GM21447 (cell line): ENCODE measurements around the gene DMBX1.

Source experiments
- ATAC-seq: cut with Tn5 transposase; IDR thresholded peaks from one replicate; pipeline ENCODE4 v1.9.1; 2021; ENCODE audit not compliant: unreplicated experiment

DMBX1 gene

DNA sequence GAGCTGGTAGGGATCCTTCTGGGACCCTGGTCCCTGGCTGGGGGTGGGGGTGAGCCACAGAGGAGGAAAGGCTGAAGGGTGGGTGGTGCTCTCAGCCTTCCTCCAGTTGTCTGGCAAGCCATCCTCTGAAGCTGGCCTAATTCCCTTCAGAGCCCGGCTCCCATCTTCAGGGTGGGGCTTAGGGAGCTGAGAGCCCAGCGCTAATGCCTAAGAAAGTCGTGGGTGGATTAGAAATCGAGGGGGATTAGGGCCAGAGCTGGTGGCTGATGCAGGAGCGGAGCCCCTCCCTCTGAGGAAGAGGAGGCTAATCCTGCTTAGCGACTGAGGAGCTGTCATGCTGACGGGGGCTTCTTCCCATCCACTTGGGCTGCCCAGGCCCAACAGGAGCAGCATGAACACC, 30.8 kb upstream of the DMBX1 start:
- no peak for ATAC-seq

DNA sequence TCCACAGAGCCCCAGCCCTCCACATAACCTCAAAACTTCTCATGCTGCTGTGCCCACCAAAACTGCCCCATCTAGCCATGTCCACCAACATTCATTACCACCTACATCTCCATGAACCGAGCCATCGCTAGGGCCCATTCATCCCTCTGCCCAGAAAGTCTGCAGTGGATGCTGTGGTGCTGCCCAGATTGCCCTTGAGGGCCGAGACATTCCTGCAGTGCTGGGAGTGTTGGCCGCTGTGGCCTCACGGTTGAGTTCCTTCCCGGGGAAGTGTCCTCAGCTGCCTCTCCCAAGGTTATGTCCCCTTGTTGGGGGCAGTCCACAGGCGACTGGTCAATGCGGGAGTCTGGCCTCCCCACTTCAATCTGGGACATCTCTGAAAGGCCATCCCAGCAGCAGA, 30.3 kb upstream of the DMBX1 start:
- ATAC-seq: no peak

DNA sequence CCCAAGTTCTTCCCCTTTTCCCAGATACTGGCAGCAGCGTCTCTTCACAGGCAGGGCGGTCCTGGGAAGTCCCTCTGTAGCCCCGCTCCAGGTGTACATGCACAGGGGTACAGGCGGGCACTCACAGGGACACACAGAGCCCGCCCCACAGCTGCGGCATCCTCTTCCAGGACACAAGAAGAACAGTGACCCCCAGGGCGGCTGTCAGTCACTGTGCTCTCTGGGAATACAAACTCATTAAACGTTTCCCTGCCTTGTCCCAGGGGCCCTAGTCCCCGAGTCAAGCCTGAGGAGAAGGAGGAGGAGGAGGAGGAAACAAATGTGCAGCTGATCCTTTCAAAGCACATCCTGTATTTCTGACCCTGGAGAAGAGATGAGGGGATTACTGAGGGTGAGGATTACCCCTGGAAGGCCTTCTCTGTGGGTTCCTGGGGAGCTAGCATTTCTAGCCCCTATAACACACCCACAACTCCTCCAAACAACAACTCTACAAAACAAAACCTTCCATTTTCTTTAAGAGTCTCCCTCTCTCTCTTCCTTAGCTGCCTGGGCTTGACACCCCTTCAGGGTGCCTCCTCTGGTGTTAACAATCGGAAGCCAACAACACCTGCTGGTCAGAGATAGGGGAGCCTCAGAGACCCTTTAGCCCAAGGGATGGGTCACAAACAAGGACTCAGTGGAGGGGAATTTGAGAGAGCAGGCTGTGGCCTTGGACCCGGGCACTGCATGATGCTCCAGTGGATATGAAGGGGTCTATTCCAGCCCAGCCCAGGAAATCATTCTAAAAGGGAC, 28.4 kb upstream of the DMBX1 start:
- ATAC-seq: no peak

DNA sequence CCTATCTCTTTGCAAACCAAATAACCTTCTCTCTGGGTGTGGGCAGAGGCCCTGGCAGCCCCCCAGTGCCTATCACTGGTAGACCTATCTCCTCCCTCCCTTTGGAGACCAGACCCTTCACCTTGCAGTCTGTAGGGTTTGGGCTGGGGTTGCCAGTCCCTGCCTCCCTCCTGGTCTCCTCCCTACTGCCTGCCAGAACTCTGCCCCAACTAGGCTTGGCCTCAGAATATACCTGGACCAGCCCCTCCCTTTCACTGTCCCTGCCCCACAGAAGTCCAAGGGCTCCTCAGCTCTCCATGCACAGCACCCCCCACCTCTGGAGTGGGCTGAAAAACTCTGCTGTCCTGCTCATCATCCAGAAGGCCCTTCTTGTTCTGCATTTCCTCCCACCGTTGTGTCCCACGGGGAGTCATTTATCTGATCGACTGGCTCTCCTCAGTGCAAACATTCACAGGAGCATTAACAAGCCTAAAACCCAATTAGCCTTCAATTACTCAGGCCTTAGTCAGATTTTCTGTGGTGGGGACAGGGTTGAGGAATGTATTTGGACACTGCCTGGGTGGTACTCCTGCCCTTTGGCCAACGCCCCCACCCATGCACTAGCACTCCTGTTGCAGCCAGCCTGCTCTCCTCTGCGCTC, 27.7 kb upstream of the DMBX1 start:
- ATAC-seq: no peak

DNA sequence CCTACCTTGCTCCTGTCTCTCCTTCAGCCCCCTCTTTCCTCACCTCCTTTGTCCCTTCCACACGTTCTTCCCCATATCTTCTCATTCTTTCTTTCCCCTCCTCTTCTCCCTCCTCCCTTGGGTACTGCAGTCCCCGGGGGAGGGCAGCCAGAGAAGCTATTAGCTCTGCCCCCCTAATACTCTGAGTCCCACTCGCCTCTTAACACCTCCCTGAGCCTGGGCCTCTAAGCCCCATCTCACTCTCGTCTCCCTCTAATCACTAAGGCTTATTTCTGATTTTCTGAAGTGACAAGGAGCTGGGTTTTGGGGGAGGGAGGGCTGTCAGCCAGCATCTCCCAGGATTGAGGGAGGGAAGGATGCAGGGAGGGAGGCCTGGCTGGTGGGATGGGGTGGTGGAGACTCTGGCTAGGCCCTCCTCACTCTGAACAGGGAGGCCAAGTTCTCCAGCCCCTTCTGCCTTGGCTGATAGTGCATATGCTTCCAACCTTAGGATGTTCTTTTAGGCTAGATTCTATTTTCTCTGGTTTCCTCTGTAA, 25.6 kb upstream of the DMBX1 start:
- ATAC-seq: no peak

DNA sequence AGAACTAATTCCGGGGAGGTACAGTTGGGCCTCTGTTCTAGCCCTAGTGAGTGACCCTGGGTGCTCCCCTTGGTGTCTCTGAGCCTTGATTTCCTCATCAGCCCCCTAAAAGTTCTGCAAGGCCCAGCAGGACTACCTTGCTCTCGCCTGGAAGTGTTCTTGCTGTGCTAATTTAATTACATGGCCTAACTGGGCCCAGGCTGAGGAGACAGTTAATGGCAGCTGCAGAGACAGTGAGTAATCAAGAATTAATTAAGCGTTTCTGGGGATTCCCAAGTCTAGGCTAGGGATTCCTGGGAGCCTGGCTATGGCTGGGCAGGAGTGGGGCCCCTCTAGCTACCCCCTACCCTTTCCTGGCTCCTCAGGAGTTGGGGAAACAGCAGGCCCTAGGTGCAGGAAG, 24.7 kb upstream of the DMBX1 start:
- no peak for ATAC-seq

DNA sequence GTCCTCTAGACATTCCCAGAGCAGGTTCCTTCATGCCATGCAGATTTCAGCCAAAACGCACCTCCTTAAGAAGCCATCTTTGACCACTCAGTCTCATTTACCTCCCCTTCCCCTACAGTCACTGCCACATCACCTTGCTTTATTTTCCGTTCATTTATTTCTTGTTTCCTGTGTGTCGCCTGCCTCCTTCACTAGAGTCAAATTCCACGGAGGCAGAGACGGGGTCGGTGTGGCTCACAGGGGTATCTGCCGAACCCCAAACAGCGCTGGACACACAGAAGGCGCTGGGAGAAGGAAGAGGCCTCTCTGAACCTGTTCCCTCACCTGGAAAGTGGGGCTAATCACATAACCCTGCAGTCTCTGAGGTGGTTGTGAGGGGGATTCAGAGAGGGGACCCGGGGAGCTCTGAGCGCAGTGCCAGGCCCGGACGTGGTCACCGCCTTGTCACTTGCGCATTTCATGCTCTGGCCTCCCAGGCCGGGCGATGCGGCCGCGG, 23.6 kb upstream of the DMBX1 start:
- ATAC-seq: no peak

DNA sequence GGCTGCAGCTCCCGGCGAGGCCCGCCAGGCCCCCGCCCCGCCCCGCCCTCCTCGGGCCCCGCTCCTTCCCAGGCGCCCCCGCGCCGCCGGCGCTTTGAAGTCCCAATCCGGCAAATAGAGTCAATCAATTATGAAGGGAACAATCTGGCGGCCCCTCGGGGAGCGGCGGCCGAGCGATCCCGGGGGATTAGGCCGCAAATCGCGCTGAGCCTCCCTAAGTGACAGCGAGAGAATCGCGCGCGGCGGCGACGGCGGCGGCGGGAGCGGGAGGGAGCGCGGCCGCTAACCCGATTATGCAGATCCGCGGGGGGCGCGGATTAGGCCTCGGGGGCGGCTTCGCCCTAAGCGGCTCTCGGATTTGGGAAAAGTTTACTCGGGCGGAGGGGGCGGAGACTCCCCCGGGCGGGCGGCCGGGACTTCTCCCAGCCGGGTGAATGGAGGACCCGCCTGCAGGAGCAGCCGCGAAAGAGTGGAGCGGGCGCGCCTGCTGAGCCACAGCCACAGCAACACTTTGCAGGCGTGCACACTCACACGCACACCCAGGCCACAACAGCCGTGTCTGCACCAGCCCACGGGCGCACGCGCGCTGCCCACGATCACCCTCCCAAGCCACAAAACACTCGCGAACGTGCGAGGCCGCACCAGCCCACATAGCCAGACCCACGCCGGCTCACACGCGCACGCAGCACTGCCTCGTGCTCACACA, 23.0 kb upstream of the DMBX1 start:
- ATAC-seq: no peak

DNA sequence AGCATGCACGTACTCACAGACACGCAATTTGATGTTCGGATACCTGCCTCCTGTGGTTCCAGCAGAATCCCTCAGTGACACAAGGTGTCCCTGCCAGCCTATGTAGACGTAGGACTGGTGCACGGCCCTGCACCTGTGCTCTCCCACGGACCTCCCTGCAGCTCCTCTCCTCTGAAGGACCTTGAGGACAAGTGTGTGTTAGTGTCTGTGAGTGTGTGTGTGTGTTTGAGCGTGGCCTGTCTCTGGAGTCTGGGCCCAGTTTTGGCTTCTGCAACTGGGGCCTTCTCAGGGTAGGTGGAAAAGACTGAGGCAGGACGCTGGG, 22.5 kb upstream of the DMBX1 start:
- ATAC-seq: no peak

DNA sequence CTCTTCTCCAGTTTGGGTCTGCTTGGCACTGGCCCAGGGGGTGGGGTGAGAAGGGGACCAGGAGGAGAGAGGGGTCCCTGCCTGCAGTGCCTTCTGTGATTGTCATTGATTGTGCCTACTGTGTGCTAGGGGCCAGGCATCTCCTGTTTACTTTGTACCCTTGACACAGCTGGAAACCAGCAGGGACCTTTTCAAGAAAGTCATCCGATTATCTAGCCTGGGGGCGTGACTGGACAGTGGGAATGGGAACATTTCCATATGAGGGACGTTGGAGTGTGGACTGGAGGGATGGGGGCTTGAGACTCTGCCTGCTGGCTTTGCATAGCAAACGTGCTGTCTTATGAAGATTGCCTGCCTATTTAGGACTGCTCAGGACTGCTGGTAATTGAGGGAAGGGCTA, 19.8 kb upstream of the DMBX1 start:
- no peak for ATAC-seq

DNA sequence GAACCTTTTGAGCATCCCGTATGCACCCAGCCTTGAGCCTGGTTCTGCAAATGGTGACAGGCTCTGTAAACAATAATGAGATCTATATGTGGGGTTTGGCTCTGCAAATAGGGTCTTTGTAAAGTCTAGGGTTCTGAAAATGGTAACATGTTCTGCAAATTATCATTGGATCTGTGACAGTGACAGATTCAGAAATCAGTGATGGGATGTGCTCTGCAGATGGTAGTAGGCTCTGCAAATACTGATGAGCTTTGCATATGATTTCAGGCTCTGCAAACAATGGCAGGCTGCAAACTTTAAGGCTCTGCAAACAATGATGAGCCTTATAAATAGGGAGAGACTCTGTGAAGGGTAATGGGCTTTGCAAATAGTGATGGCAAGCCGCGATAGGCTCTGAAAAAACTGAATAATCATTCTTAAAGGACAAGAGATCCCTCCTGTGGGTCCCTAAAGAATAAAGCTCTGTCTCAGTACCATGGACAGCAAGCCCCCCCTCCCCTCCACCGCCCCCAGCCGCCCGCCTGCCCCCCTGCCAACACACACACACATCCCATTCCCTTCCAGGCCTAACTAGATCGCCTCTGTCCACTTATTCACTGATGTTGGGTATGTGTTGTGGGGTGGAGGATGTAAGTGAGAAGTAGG, 17.7 kb upstream of the DMBX1 start:
- ATAC-seq: no peak

DNA sequence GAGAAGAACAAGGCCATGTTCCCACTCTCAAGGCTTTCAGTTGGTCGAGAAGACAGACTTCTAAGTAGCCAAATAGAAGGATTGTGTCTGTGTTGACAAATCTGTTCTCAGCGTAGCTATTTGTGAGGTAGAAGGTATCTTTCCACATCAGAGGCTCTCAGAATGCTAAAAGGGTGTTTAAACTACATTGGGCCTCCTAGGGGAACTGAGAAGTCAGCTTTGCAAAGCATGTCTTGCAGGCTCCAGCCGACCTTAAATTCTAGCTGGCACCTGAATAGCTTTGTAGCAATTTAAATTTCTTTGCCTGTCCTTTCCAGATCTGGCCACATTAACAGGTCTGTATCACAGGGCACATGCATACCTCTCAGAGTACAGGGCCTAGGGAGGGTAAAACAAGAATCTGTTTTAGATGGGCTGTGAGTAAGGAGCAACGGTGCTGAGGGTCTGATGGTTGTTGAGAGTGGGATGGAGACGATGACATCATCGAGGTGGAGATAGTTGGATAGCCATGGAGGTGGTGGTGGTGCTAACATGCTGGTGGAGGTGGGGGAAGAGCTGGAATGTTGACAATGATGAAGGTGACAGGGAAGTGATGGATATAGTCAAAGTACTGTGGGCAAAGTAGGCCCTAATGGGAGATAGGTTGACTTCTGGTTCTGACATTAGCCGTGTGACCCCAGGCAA, 17.0 kb upstream of the DMBX1 start:
- ATAC-seq: no peak

DNA sequence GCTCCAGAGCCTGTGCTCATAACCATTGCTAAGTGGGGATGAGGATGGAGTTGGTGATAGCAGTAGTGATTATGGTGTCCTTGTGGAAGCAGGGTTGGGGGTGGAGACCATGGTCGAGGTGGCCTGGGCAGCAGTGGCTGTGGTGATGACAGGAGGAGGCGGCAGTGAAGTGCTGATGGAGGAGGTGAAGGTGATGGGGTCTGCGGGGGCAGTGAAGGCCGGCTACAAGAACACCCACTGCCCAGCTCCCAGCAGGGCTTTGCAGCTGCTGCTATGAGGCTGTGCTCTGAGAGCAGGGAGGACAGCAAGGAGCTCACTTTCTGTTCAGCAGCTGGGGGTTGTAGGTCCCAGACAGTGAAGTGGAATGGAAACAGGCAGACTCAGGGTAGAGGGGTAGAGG, 15.6 kb upstream of the DMBX1 start:
- no peak for ATAC-seq

DNA sequence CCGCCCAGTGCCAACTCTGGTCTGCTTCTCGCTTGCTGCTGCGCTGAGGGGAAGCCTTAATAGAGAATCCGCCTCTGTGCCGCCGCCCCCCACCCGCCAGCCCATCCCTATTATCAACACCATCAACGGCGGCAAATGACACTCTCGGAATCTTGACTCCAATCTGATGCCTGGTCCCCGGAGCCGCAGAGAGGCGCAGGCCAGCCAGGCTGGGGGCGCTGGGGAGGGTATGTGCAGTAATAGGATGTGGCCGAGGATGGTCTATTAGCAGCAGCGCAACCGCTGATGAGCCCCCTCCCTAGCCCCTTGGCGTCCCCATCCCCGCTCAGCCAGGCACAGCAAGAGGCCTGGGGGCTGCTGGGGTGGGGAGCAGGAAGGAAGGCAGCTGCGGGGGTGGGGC, 15.1 kb upstream of the DMBX1 start:
- ATAC-seq: no peak

DNA sequence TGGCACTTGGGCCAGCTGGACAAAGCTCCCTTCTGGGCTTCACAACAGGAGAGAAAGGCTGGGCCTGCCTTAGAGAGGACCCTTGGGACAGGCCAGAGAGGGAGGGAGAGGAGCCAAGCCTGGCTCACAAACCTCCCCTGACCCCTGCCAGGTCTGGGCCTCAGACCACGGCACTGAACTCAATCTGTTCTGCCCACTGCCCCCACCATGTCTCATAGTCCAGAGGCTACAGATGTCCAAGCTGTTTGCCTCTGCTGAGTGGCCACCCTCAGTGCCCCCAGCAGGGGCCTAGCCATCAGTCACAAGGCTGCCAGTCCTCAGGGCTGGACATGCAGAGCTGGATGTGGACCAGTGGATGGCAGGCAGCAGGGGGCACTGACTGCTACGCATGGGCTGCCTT, 13.0 kb upstream of the DMBX1 start:
- no peak for ATAC-seq

DNA sequence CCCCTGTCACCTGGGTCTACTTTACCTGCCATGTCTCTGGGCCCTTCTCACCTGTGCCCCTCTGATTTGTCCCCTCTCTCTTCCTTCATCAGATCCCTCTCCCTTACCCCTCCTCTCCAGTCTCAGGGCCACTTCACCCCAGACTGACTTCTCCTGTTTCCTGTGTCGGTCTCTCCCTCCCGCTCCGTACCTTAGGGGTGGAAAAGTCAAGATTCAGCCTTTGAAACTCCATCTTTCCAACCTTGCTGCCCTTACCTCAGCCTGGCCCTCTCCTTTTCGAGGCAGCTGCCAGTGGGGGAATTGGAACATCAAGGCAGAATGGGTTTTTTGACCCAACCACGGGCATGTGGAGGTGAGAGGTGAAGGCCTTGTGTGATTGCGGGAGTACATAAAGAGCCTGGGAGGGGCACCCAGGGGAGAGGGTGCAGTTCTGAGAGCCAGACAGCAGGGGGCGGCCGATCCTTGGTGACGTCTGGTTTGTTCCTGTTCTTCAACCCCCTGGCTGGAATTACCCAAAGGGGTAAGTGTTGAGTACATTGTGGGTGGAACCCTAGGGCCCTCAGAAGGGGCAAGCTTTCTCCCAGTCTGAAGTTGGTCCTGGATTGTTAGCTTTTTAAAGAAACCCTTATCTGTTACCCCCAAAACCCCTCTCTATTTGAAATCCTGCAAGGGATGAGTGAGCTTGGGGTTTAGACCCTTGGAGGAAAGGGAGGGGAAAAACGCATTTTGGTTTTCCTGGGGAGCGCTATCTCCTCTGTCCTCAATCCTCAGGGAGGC, 12.3 kb upstream of the DMBX1 start:
- no peak for ATAC-seq

DNA sequence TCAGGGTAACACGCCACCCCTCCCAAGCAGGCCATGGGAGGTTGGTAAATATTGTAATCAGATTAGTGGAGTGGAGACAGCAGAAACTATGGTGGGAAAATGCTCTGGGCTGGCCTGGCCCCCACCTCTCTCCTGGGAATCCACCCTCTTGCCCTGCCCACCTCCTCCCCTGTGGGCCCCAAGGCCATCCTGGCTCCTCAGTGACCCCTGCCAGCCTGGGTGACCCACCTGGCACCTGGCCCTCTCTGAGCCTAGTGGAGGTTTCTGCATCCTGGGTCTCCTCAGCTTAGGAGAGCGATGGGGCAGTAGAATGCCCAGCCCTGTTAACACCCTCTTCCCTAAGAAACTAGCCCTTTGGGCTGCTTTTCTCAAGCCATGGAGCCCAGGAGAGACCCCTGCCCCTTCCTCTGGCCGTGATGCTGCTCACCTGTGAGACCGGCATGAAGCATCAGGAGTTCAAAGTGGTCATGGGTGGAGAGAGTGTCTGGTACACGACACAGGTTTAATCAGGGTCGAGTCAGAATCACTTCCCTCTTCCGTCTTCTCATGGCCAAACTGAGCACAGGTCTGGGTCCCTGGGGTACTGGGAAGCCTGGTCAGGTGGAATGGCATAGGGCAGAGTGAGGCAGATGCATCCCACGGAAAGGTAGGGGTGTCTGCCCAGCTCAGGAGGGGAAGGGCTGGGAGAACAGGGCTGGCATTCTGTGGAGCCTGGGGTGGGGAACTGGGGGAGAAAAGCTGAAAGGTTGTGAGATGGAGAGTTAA, 10.7 kb upstream of the DMBX1 start:
- ATAC-seq: no peak

DNA sequence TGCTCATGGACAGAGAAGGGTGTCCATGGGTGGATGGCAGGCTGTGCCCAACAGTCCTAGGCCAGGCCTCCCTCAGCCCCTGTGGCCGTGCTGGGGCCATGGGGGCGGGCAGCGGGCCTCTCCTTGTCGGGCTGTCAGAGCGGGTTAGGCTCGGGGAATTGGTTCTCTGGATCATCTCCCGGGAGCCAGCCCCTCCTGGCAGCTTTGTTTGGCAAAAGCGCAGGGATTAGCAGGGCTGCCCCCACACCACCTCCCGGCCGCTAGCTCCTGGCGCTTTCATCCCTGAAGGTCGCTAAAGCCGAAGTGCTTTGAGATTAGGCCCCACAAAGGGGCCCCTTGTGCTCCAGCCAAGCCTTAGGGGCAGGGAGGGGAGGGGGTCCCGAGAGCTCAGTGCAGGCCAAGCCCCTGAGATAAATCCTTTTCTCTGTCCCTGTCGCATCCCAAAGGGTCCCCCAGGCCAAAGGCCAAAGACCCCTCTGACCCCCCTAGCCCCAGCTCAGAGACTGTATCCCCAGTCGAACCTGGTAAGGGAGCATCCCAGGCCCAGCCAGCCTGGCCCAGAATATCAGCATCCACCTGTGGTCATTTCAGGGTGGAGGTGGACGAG, 9.8 kb upstream of the DMBX1 start:
- no peak for ATAC-seq
